ENCODE data around the gene ZBTB32.

GRCh38 chr19:35714601-35715354, 10.4 kb downstream of the ZBTB32 start:
- TF ChIP-seq CTCF (IDR thresholded peaks at IDR 0.05) (no peak), POLR2A (IDR thresholded peaks at IDR 0.05) (no peak)
